WTC11 (cell line): ENCODE data around the gene CGN. TPM values are rescaled to one million over a fixed set of nuclear protein-coding genes. Genes with fewer than 3 reads are reported as not detected.

ENCODE experiments used
- ATAC-seq: fragments of 200-7000 bp; cut with Tn5 transposase; 2 replicates; pipeline ENCODE4 v1.10.0; 2021; ENCODE audit warnings: mild to moderate bottlenecking, moderate library complexity
- CTCF ChIA-PET: fragments of 300-600 bp; sonication (Branson Sonifier 250); formaldehyde crosslinking; loops from one replicate; lab custom pipeline; 2021; ENCODE audit warnings: antibody characterized with exemption; lab: Charles Lee
- POLR2A ChIA-PET: fragments of 350-600 bp; sonication (Branson Sonifier 250); formaldehyde crosslinking; loops from one replicate; lab custom pipeline; 2021; ENCODE audit warnings: antibody characterized with exemption; lab: Charles Lee
- DNase-seq: peaks from one replicate; pipeline ENCODE4 v3.0.0; 2021; ENCODE audit warnings: low spot score
- H3K27ac Mint-ChIP-seq: 2 replicates; pipeline ENCODE4 v1.8.0; 2021; ENCODE audit warnings: mixed read lengths
- H3K27me3 Mint-ChIP-seq: 2 replicates; pipeline ENCODE4 v1.8.0; 2021; ENCODE audit warnings: low read depth, mild to moderate bottlenecking, moderate library complexity, mixed read lengths
- H3K36me3 Mint-ChIP-seq: 2 replicates; pipeline ENCODE4 v1.8.0; 2021; ENCODE audit warnings: mixed read lengths
- H3K4me1 Mint-ChIP-seq: 2 replicates; pipeline ENCODE4 v1.8.0; 2022; ENCODE audit warnings: mixed read lengths
- H3K4me3 Mint-ChIP-seq: 2 replicates; pipeline ENCODE4 v1.8.0; 2021; ENCODE audit warnings: mild to moderate bottlenecking, moderate library complexity, mixed read lengths
- H3K9me3 Mint-ChIP-seq: 2 replicates; pipeline ENCODE4 v1.8.0; 2021; ENCODE audit warnings: mixed read lengths
- AR ChIP-seq: fragments of 250-450 bp; sonication (Bioruptor Pico); IDR thresholded peaks from 2 replicates; pipeline ENCODE4 v1.9.0; 2021; ENCODE audit warnings: mild to moderate bottlenecking
- ARID4B ChIP-seq: sonication (generic); formaldehyde crosslinking; IDR thresholded peaks from 2 replicates; pipeline ENCODE4 v1.8.0; 2023; ENCODE audit warnings: missing genetic modification reagents, mild to moderate bottlenecking, borderline replicate concordance
- MYBL2 ChIP-seq: sonication (generic); formaldehyde crosslinking; IDR thresholded peaks from 2 replicates; pipeline ENCODE4 v1.8.1; 2023; ENCODE audit warnings: mild to moderate bottlenecking, moderate library complexity, missing genetic modification reagents
- NFATC4 ChIP-seq: fragments of 250-450 bp; sonication (Bioruptor Pico); IDR thresholded peaks from 2 replicates; pipeline ENCODE4 v1.9.0; 2021; ENCODE audit warnings: mild to moderate bottlenecking
- RORB ChIP-seq: fragments of 250-450 bp; sonication (Bioruptor Pico); IDR thresholded peaks from 2 replicates; pipeline ENCODE4 v1.9.0; 2021; ENCODE audit warnings: mild to moderate bottlenecking
- USF2 ChIP-seq: sonication (generic); formaldehyde crosslinking; IDR thresholded peaks from 2 replicates; pipeline ENCODE4 v1.8.1; 2023; ENCODE audit warnings: mild to moderate bottlenecking, missing genetic modification reagents, moderate library complexity
- ZNF532 ChIP-seq: fragments of 250-450 bp; sonication (Bioruptor Pico); IDR thresholded peaks from 2 replicates; pipeline ENCODE4 v1.9.0; 2021; ENCODE audit warnings: mild to moderate bottlenecking, borderline replicate concordance
- total RNA-seq: library from RNA; stranded (reverse); gene quantifications from 3 replicates; pipeline ENCODE4 v1.2.3, GENCODE V29; 2021

Gene CGN
- total RNA-seq, 1 experiment from 2014 or later = 68.7 TPM

- TF ChIP-seq ARID4B (CRISPR knock-in tag) (no peak), USF2 (no peak)
Observed at GRCh38 chr1:151537112-151537511, 25.9 kb downstream of the CGN start (continued).

GRCh38 chr1:151539321-151540020 is 28.3 kb downstream of the CGN start:
- ChIA-PET CTCF (interaction anchor here (0.5 to 2.7 kb wide), 11 partner anchors 9 to 465 kb away, joined by 3 to 9 read pairs (median 5); partner anchors contain the start of gene CGN), POLR2A (interaction anchor here (0.5 to 4.5 kb wide), 12 partner anchors 9 to 472 kb away, joined by 3 to 56 read pairs (median 5); partner anchors contain the start of gene CGN)
- ATAC-seq = peak; percentile 61
- Mint-ChIP-seq H3K4me3 (peak overlapping the region; percentile 96), H3K27me3 (peaks cover 3% of the 10 kb centered on the region; the same call in 1 of the 2 replicates), H3K27ac (peak overlapping the region; percentile 99), H3K4me1 (peaks cover 16% of the 10 kb centered on the region), H3K9me3 (no peaks in the 10 kb centered on the region), H3K36me3 (peaks cover 35% of the 10 kb centered on the region)
- DNase-seq = peak; percentile 58
- no peak for TF ChIP-seq RORB (CRISPR knock-in tag)
- TF ChIP-seq MYBL2 = no peak
- TF ChIP-seq ZNF532 (CRISPR knock-in tag) = peak; percentile 78; the same call in 1 of the 2 replicates
- TF ChIP-seq AR (CRISPR knock-in tag) = no peak
- no peak for TF ChIP-seq USF2
- 0 out of 2 replicates have a peak, but pooled peaks have one; percentile 54 for TF ChIP-seq NFATC4
